ENCODE results near the gene HM13.

DNA sequence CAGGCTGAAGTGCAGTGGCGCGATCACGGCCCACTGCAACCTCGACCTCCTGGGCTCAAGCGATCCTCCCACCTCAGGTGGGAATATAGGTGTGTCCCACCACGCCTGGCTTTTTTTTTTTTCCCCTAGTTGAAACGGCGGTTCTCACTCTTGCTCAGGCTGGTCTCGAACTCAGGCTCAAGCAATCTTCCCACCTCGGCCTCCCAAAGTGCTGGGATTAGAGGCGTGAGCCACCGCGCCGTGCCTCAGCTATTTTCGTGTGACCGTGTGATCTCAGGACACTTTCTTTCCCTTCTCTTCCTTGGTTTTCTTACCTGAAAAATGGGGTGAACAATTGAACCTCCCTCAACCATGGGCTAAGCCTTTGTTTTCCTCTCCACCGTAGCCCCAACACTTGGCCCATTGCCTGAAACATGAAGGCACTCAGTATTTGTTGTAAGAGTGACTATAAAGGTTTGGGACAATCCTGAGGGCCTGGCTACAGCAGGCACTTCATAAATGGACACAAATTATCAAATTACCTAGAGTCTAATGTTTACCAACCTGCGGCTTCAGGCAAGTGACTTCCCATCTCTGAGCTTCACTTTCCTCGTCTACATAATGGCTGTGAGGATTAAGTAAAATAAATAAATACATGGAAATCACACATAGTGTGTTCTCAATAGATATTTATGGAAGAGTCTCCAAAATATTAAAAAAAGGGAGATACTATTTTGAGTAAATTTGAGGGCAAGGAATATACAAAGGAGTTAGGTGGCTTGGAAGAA lies 59.5 kb downstream of the HM13 start:
- TF ChIP-seq CTCF (conservative IDR thresholded peaks at IDR 0.05 in 1 of 2, IDR thresholded peaks at IDR 0.05 in 1 of 2; ENCODE audit: extremely low read depth in 1 of 2, insufficient read depth in 1 of 2, low read depth in 1 of 2, low read length in 2 of 2): no peak
- no peak for TF ChIP-seq EZH2 (IDR thresholded peaks at IDR 0.05; ENCODE audit: borderline replicate concordance, low read length)
